ENCODE results near the gene HAP1.

Gene HAP1

GRCh38 chr17:41718287-41718645, 16.2 kb downstream of the HAP1 start:
- no peak for TF ChIP-seq CTCF (IDR thresholded peaks at IDR 0.05; ENCODE audit: insufficient read depth, low read length, missing control alignments)
- POLR2A ChIA-PET, result no interaction called here

GRCh38 chr17:41717408-41718286, 16.8 kb downstream of the HAP1 start:
- POLR2A ChIA-PET, result no interaction called here
- CTCF ChIA-PET, result interaction anchor here (1.3 to 3.5 kb wide), 5 partner anchors 14 to 28 kb away, joined by 3 to 19 read pairs (median 4); no protein-coding TSS in a partner anchor
- H3K4me3 ChIP-seq (ENCODE audit: low read depth, low read length), result no peak overlapping the region
- no peak for TF ChIP-seq CTCF (IDR thresholded peaks at IDR 0.05; ENCODE audit: insufficient read depth, low read length, missing control alignments)
- DNase-seq (ENCODE audit: low read depth, low spot score), result no peak

More at GRCh38 chr17:41718287-41718645, 16.2 kb downstream of the HAP1 start:
- CTCF ChIA-PET, result interaction anchor here (1.3 to 3.5 kb wide), 6 partner anchors 13 to 84 kb away, joined by 3 to 19 read pairs (median 4); no protein-coding TSS in a partner anchor
- DNase-seq (ENCODE audit: low read depth, low spot score), result no peak
- no peak overlapping the region for H3K4me3 ChIP-seq (ENCODE audit: low read depth, low read length)

GRCh38 chr17:41711669-41712400, 22.6 kb downstream of the HAP1 start, which contains the start of gene GAST:
Gene GAST (plus strand): TSS chr17:41712331. CDS start chr17:41715437, 3,106 bp downstream.
- ChIA-PET POLR2A (interaction anchor here (1.0 kb wide), 1 partner anchor 18 kb away, joined by 4 read pairs; no protein-coding TSS in a partner anchor), CTCF (interaction anchor here (2.5 to 9.0 kb wide), 2 partner anchors 15 to 26 kb away, joined by 8 to 114 read pairs; no protein-coding TSS in a partner anchor)
- no peak for DNase-seq (ENCODE audit: low read depth, low spot score)
- no peak for TF ChIP-seq CTCF (IDR thresholded peaks at IDR 0.05; ENCODE audit: insufficient read depth, low read length, missing control alignments)
- no peak within 1 kb of the TSS for H3K4me3 ChIP-seq (ENCODE audit: low read depth, low read length)

GRCh38 chr17:41710472-41711090, 23.9 kb downstream of the HAP1 start:
- ChIA-PET CTCF (interaction anchor here (9.0 kb wide), 1 partner anchor 14 kb away, joined by 114 read pairs; no protein-coding TSS in a partner anchor), POLR2A (interaction anchor here (0.7 kb wide), 1 partner anchor 75 kb away, joined by 4 read pairs; no protein-coding TSS in a partner anchor)
- TF ChIP-seq CTCF (IDR thresholded peaks at IDR 0.05; ENCODE audit: insufficient read depth, low read length, missing control alignments), result no peak
- no peak overlapping the region for H3K4me3 ChIP-seq (ENCODE audit: low read depth, low read length)
- no peak for DNase-seq (ENCODE audit: low read depth, low spot score)

- CTCF ChIA-PET, result interaction anchor here (1.3 to 9.0 kb wide), 2 partner anchors 12 to 104 kb away, joined by 4 to 114 read pairs; partner anchors contain the start of gene P3H4
- TF ChIP-seq CTCF (IDR thresholded peaks at IDR 0.05; ENCODE audit: insufficient read depth, low read length, missing control alignments), result no peak
Measured at GRCh38 chr17:41707803-41708669, 26.4 kb downstream of the HAP1 start.

More at GRCh38 chr17:41707803-41708669, 26.4 kb downstream of the HAP1 start:
- no peak for DNase-seq (ENCODE audit: low read depth, low spot score)
- no peak overlapping the region for H3K4me3 ChIP-seq (ENCODE audit: low read depth, low read length)
- POLR2A ChIA-PET, result interaction anchor here (0.9 to 1.1 kb wide), 3 partner anchors 12 to 20 kb away, joined by 3 to 5 read pairs (median 4); no protein-coding TSS in a partner anchor

Data from AG04449 (cell line).